Stimulated activated CD8-positive, alpha-beta memory T cell treated with anti-CD3 and anti-CD28 coated beads, Interleukin-15, amount 100 ng/mL, for 24 hours (primary cell): ENCODE measurements around the gene NACC1.
"Not testable (repeated sequence)": the region's sequence is repeated elsewhere in the genome, so short reads cannot be mapped to it uniquely, and the experiment has no call there.

Experiments used
- DNase-seq: peaks from one replicate; pipeline ENCODE4 v3.0.0-alpha.2; 2020; ENCODE audit warnings: low read depth

Gene NACC1

DNA sequence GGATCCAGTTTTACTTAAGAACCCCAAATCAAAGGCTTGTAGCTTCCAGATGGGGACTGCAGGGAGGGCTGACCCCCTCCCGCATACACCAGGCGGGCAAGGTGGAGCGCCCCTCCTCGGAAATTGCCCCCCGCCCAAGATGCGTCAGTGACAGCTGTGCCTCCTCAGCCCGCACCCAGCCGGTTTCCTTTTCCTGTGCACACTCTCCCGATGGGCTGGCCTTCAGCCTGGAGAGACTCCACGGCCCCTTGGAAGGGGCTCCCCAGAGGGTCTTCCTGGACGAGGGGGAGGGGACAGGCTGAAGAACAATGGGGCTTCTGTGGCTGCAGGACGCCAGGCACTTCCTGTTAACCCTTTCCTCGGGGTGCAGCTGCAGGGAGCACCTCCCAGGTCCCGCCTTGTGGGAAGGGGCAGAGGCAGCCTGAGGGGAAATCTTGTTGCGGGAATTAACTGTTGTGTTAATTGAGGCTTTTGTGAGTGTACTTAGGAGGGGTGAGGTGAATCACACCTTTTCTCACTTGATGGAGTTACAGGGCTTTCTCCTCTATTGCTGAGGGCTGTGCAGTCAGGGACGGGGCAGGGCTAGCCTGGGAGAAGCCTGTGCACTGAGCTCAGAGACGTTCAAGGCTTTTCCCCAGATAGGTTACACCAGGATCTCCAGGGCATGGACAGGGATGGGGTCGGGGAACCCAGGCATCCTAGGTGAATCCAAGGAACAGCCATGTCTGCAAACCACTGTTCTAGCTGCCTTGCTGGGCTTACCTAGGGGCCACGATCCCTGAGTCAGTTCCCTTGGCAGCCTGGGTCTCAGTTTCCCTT, 46.5 kb downstream of the NACC1 start:
- no peak for DNase-seq

- DNase-seq, result no peak
Observed at GRCh38 chr19:13165162-13165997, 47.3 kb downstream of the NACC1 start.

DNA sequence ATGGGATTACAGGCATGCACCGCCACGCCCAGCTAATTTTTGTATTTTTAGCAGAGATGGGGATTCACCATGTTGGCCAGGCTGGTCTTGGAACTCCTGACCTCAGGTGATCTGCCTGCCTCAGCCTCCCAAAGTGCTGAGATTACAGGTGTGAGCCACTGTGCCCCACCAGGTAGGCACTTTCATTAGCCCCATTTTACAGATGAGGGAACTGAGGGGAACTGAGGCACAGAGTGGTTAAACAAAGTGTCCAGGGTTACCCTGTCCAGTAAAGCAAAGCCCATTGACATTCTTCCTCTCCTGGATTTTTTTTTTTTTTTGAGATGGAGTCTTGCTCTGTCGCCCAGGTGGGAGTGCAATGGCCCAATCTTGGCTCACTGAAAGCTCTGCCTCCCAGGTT, 48.1 kb downstream of the NACC1 start:
- DNase-seq, result not testable (repeated sequence)

DNA sequence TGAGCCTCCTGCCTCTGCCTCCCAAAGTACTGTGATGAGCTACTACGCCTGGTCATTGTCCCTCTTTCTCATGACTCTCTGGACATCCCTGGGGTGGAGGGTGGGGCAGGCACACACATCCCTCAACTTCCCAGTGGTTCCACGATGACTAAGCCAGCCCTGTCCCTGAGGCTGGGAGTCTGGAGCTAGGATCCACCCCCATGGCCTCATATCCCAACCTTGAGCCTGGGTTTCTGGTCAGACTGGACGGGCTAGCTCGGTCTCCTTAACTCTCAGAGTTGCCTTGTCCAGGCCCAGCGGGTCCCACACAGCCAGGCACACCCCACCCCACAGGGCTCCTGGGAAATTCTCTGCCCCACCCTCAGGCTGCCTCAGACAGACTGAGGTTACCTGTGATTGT, 51.7 kb downstream of the NACC1 start:
- no peak for DNase-seq

- no peak for DNase-seq
Observed at GRCh38 chr19:13171146-13171545, 53.1 kb downstream of the NACC1 start.

DNA sequence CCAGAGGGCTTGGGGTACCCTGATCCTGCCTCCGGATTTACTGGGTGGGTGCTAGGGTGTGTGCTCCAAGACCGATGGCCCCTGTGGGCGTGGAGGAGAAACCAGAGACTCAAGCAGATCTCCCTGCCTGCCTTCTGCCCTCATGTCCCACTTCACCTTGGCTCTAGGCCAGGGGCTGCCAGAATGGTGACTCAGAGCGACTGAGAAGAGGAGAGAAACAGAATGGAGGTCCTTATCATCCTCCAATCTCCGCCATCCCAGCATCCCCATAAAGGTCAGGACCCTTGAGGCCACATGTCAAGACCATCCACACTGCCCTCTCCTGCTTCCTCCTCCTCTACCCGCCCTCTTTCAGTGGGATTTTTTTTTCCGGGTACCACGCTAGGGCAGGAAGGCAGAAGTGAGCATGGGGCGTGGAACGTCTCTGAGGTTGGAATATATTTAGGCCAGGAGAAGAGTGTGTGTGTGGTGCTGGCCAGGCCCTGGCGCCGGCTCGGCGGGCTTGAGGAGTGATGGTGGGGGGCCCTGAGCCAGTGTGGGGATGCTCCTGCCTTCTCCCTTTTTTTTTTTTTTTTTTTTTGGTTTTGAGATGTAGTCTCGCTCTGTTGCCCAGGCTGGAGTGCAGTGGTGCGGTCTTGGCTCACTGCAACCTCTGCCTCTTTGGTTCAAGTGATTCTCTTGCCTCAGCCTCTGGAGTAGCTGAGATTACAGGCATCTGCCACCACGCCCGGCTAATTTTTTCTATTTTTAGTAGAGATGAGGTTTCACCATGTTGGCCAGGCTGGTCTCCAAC, 54.5 kb downstream of the NACC1 start:
- DNase-seq, result no peak

DNA sequence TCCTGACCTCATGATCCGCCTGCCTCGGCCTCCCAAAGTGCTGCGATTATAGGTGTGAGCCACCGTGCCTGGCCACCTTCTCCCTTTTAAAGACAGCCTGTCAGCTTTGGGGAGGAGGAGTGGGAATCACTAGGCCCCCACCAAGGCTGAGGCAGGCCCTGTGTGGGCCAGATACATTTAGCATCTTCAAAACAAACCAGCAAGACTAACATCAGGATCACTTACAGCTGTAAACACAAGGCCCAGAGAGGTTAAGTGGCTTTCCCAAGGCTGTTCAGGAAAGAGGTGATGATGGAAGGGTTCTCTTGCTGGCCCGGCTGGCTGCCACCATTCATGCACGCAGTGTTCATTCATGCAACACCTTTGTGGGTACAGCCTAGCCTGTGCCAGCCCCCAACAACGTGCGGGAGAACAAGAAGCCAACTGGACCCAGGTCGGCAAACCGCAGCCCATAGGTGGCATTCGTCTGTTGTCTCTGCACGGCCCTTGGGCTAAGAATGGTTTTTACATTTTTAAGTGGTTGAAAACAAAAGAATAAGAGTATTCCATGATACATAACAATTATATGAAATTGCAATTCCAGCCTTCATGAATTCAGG, 55.2 kb downstream of the NACC1 start:
- no peak for DNase-seq

GRCh38 chr19:13176345-13176744, 58.3 kb downstream of the NACC1 start:
- DNase-seq, result no peak

- DNase-seq, result not testable (repeated sequence)
Observed at GRCh38 chr19:13177584-13177983, 59.5 kb downstream of the NACC1 start.

- DNase-seq, result not testable (repeated sequence)
Observed at GRCh38 chr19:13178291-13178690, 60.2 kb downstream of the NACC1 start.

DNA sequence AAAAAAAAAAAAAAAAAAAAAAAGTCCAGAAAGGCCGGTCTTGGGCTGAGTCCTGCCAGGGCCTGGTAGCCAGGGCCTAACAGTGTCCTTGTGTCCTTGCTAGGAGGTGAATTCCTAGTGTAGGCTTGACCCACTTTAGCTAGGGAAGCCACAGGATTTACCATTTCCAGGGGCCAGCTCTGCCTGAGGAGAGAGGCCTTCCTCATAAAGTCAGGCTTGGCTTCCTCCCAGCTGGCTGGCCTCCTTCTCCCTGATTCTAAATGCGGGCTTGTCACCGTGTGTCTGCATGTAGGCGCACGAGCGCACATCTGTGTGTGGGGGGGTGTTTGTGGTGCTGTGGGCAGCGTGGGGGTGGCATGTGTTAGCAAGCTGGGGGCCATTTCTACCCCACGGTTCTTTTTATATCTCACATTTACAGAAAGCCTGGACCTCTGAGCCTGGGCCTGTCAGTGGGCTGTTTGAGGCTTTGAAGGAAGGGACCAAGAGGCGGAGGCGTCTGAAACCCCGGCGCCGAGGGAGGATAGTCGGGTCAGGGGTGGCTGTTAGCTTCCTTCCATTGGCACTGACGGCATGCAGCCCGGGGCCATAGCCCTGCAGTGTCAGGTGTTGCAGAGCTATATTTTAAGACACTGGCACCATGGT, 63.8 kb downstream of the NACC1 start:
- no peak for DNase-seq

DNA sequence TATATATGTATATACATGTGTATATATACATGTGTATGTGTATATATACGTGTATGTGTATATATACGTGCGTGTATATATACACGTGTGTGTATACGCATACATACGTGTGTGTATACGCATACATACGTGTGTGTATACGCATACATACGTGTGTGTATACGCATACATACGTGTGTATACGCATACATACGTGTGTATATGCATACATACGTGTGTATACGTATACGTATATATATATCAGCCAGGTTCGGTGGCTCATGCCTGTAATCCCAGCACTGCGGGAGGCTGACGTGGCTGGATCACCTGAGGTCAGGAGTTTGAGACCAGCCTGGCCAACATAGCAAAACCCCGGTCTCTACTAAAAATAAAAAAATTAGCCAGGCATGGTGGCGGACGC, 66.9 kb downstream of the NACC1 start:
- not testable (repeated sequence) for DNase-seq

- DNase-seq, result not testable (repeated sequence)
Observed at GRCh38 chr19:13185763-13186657, 67.9 kb downstream of the NACC1 start.

DNA sequence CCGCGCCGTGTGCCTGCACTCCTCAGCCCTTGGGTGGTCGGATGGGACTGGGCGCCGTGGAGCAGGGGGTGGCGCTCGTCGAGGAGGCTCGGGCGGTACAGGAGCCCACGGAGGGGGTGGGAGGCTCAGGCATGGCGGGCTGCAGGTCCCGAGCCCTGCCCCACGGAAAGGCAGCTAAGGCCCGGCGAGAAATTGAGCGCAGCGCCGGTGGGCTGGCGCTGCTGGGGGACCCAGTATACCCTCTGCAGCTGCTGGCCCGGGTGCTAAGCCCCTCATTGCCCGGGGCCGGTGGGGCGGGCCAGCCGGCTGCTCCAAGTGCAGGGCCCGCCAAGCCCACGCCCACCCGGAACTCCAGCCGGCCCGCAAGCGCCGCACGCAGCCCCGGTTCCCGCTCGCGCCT, 68.6 kb downstream of the NACC1 start:
- not testable (repeated sequence) for DNase-seq

- no peak for DNase-seq
Observed at GRCh38 chr19:13187419-13187818, 69.4 kb downstream of the NACC1 start.

DNA sequence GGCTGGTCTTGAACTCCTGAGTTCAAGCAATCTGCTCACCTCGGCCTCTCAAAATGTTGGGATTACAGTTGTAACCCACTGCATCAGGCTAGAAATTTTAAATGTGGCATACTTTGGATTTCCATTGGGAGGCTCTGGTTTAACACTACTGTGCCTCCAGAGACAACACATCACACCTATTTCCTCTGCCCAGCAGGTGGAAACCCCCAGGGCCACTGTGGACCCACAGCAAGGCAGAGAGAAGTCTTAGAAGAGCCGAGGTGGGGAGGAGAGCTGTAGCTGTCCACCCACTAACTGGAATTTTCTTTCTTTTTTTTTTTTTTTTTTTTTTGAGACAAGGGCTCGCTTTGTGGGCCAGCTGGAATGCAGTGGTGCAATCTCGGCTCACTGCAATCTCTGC, 71.5 kb downstream of the NACC1 start:
- no peak for DNase-seq
